H1 (cell line): ENCODE data around the gene NKAIN2.

Experiments
- ATF3 ChIP-seq: IDR thresholded peaks from 2 replicates; pipeline ENCODE4 v1.6.1; 2011; ENCODE audit warnings: low read depth, mild to moderate bottlenecking, low read length; ENCODE audit not compliant: insufficient read depth
- BCL11A ChIP-seq, 2 experiments: IDR thresholded peaks; one replicate each; pipeline ENCODE4 v1.6.1; 2011; ENCODE audit warnings: low read depth in 2 of 2, low read length in 2 of 2, mild to moderate bottlenecking in 2 of 2
- BRCA1 ChIP-seq: IDR thresholded peaks from 2 replicates; pipeline ENCODE4 v1.6.1; 2012; ENCODE audit warnings: low read depth, low read length, improper control_type of control experiment
- CEBPB ChIP-seq: IDR thresholded peaks from 2 replicates; pipeline ENCODE4 v1.6.1; 2012; ENCODE audit warnings: low read depth, low read length
- CTBP2 ChIP-seq: IDR thresholded peaks from 2 replicates; pipeline ENCODE4 v1.7.0; 2011; ENCODE audit warnings: borderline replicate concordance, mild to moderate bottlenecking, moderate library complexity, mixed read lengths, low read length; ENCODE audit not compliant: insufficient read depth, insufficient read length
- CTCF ChIP-seq, 3 experiments: IDR thresholded peaks; 1 replicate in 2 of 3; 2 replicates in 1 of 3; pipeline versions ENCODE4 v1.5.1 to v1.6.1; 2011; ENCODE audit warnings: low read length in 3 of 3, mild to moderate bottlenecking in 3 of 3, inconsistent platforms in 2 of 3, low read depth in 1 of 3, moderate library complexity in 1 of 3; ENCODE audit not compliant: insufficient read depth in 1 of 3; ENCODE audit errors: control extremely low read depth in 1 of 3
- EP300 ChIP-seq, 2 experiments: IDR thresholded peaks; 1 replicate in 1 of 2; 2 replicates in 1 of 2; pipeline ENCODE4 v1.6.1; 2011 to 2012; ENCODE audit warnings: low read depth in 2 of 2, low read length in 2 of 2, mild to moderate bottlenecking in 2 of 2, borderline replicate concordance in 1 of 2, inconsistent platforms in 1 of 2, moderate library complexity in 1 of 2
- KDM5A ChIP-seq: fragments of 200-600 bp; IDR thresholded peaks from 2 replicates; pipeline ENCODE4 v1.7.1; 2012; ENCODE audit warnings: mild to moderate bottlenecking, low read length, inconsistent platforms, mixed read lengths
- MAX ChIP-seq: IDR thresholded peaks from 2 replicates; pipeline ENCODE4 v1.6.1; 2012; ENCODE audit warnings: inconsistent platforms
- POLR2A ChIP-seq, 2 experiments: IDR thresholded peaks; 1 replicate in 1 of 2; 2 replicates in 1 of 2; pipeline ENCODE4 v1.6.1; 2011; ENCODE audit warnings: low read depth in 2 of 2, low read length in 2 of 2, mild to moderate bottlenecking in 2 of 2; ENCODE audit errors: control extremely low read depth in 1 of 2
- POLR2AphosphoS5 ChIP-seq: IDR thresholded peaks from 2 replicates; pipeline ENCODE4 v1.6.1; 2011; ENCODE audit warnings: low read depth, low read length
- SIN3A ChIP-seq, 2 experiments: IDR thresholded peaks in 1 of 2; conservative IDR thresholded peaks in 1 of 2; 2 replicates each; pipeline ENCODE4 v1.6.1; 2011 to 2012; ENCODE audit warnings: low read length in 2 of 2, improper control_type of control experiment in 1 of 2, low read depth in 1 of 2, mild to moderate bottlenecking in 1 of 2
- TCF12 ChIP-seq: IDR thresholded peaks from 2 replicates; pipeline ENCODE4 v1.6.1; 2011; ENCODE audit warnings: low read depth, mild to moderate bottlenecking, low read length
- YY1 ChIP-seq: IDR thresholded peaks from 2 replicates; pipeline ENCODE4 v1.6.1; 2011; ENCODE audit warnings: low read depth, mild to moderate bottlenecking, low read length

- no peak for TF ChIP-seq SIN3A (conservative IDR thresholded peaks at IDR 0.05 in 1 of 2, IDR thresholded peaks at IDR 0.05 in 1 of 2; ENCODE audit: low read depth in 1 of 2, low read length in 2 of 2)
- TF ChIP-seq BRCA1, result no peak
- TF ChIP-seq CTCF (IDR thresholded peaks at IDR 0.05; ENCODE audit: control extremely low read depth in 1 of 3, insufficient read depth in 1 of 3, low read depth in 1 of 3, low read length in 3 of 3), result no peak
- TF ChIP-seq POLR2AphosphoS5, result no peak
- no peak for TF ChIP-seq CEBPB
- no peak for TF ChIP-seq KDM5A
- TF ChIP-seq TCF12, result no peak
- no peak for TF ChIP-seq MAX
- TF ChIP-seq EP300 (IDR thresholded peaks at IDR 0.05; ENCODE audit: borderline replicate concordance in 1 of 2, low read depth in 2 of 2, low read length in 2 of 2), result no peak
- no peak for TF ChIP-seq POLR2A (IDR thresholded peaks at IDR 0.05; ENCODE audit: control extremely low read depth in 1 of 2, low read depth in 2 of 2, low read length in 2 of 2)
- no peak for TF ChIP-seq BCL11A (IDR thresholded peaks at IDR 0.05; ENCODE audit: low read depth in 2 of 2, low read length in 2 of 2)
- no peak for TF ChIP-seq YY1
- TF ChIP-seq CTBP2, result no peak
- TF ChIP-seq ATF3, result no peak
Measured at GRCh38 chr6:124535299-124535698, 731.6 kb downstream of the NKAIN2 start.
